ENCODE results near the gene MYO5B.

The MYO5B gene

DNA sequence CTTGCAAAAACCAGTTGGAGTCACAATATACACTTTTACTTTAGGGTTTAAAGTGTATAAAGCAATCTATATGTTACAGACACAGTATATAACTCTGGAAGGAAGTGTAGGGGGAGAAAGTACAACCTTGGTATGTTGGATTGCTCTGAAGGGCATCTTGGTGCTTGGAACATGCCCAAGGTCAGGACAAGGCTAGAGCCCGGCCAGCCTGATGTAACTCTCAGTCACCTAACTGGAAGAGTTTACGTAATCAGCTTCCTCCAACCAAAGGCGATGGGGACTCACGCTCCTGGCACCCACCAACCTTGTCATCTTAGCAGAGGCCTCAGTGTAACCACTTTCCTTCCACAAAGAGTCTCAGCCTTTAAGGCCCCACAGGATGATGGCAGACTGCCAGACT is 200.5 kb downstream of the MYO5B start:
- TF ChIP-seq POLR2A (IDR thresholded peaks at IDR 0.05; ENCODE audit: extremely low read depth, insufficient read length), result no peak
- TF ChIP-seq MYC (IDR thresholded peaks at IDR 0.05; ENCODE audit: low read depth, low read length), result no peak
- TF ChIP-seq, protein P1, sequence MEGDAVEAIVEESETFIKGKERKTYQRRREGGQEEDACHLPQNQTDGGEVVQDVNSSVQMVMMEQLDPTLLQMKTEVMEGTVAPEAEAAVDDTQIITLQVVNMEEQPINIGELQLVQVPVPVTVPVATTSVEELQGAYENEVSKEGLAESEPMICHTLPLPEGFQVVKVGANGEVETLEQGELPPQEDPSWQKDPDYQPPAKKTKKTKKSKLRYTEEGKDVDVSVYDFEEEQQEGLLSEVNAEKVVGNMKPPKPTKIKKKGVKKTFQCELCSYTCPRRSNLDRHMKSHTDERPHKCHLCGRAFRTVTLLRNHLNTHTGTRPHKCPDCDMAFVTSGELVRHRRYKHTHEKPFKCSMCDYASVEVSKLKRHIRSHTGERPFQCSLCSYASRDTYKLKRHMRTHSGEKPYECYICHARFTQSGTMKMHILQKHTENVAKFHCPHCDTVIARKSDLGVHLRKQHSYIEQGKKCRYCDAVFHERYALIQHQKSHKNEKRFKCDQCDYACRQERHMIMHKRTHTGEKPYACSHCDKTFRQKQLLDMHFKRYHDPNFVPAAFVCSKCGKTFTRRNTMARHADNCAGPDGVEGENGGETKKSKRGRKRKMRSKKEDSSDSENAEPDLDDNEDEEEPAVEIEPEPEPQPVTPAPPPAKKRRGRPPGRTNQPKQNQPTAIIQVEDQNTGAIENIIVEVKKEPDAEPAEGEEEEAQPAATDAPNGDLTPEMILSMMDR (IDR thresholded peaks at IDR 0.05; ENCODE audit: low read depth, low read length), result no peak
- TF ChIP-seq, protein P2, sequence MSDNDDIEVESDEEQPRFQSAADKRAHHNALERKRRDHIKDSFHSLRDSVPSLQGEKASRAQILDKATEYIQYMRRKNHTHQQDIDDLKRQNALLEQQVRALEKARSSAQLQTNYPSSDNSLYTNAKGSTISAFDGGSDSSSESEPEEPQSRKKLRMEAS (IDR thresholded peaks at IDR 0.05; ENCODE audit: low read depth, low read length), result no peak
- no peak for DNase-seq (ENCODE audit: low read depth)
- H3K4me3 ChIP-seq (ENCODE audit: low read depth, low read length), result no peak overlapping the region

DNA sequence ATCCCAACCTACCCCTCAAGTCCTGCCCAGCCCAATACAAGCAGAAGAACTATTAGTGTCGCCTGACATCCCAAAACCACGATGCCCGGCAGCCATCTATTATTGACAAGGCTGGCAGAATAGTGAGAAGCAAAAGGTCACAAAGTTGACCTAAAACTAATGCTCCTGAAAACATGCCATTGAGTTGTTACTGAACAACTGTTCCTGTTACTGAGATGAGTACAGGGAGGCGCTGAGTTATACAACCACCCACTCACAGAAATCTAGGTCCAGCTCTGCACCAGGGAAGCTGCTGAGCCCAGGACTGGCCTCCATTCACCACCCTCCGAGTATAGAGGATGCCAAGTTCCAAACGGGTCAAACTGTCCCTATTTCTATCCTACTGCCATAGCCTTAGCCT is 201.6 kb downstream of the MYO5B start:
- H3K4me3 ChIP-seq (ENCODE audit: low read depth, low read length), result no peak overlapping the region
- TF ChIP-seq POLR2A (IDR thresholded peaks at IDR 0.05; ENCODE audit: extremely low read depth, insufficient read length), result no peak
- TF ChIP-seq, protein P2 (IDR thresholded peaks at IDR 0.05; ENCODE audit: low read depth, low read length), result no peak
- TF ChIP-seq, protein P1 (IDR thresholded peaks at IDR 0.05; ENCODE audit: low read depth, low read length), result no peak
- TF ChIP-seq MYC (IDR thresholded peaks at IDR 0.05; ENCODE audit: low read depth, low read length), result no peak
- no peak for DNase-seq (ENCODE audit: low read depth)

DNA sequence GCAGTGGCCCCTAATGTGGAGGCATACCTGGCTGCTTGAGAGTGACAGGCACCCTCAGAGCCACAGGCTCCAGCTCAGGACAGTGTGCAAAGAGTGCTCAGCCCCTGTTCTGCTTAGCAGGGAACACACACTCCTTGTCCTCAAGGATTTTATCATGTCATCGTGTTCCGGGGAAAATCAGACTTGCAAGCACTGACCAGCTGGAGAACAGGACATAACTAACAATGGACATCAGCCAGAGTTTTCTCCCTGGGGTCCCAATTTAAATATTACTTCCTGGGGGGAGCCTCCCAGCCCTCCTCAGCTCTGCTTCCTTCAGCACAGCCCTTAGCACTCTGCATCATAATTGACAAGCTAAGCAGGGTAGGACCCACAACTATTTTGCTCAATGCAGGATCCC is 206.2 kb downstream of the MYO5B start:
- H3K4me3 ChIP-seq (ENCODE audit: low read depth, low read length), result no peak overlapping the region
- no peak for TF ChIP-seq POLR2A (IDR thresholded peaks at IDR 0.05; ENCODE audit: extremely low read depth, insufficient read length)
- TF ChIP-seq, protein P2 (IDR thresholded peaks at IDR 0.05; ENCODE audit: low read depth, low read length), result no peak
- TF ChIP-seq, protein P1 (IDR thresholded peaks at IDR 0.05; ENCODE audit: low read depth, low read length), result no peak
- no peak for TF ChIP-seq MYC (IDR thresholded peaks at IDR 0.05; ENCODE audit: low read depth, low read length)
- no peak for DNase-seq (ENCODE audit: low read depth)

DNA sequence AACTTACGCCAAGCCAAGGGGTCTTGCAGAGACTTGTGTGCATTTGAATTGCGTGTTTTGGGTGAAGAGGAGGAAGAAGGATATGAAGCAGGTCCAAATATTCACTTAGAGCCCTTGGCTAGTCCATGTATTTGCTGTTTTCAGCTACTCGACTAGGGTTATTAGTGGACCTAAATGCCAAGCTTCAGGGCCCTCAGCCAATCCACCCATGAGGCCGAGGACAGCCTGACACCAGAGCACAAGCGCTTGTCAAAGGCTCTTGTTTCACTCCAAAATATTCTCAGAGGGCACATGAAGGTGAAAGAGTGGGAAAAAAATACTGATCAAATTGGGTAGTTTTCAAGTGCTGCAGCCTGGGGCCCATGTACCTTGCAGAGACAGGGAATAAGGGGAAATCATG is 206.8 kb downstream of the MYO5B start:
- DNase-seq (ENCODE audit: low read depth), result peak; percentile 22
- no peak overlapping the region for H3K4me3 ChIP-seq (ENCODE audit: low read depth, low read length)
- TF ChIP-seq, protein P1 (IDR thresholded peaks at IDR 0.05; ENCODE audit: low read depth, low read length), result no peak
- TF ChIP-seq, protein P2 (IDR thresholded peaks at IDR 0.05; ENCODE audit: low read depth, low read length), result no peak
- TF ChIP-seq MYC (IDR thresholded peaks at IDR 0.05; ENCODE audit: low read depth, low read length), result no peak
- TF ChIP-seq POLR2A (IDR thresholded peaks at IDR 0.05; ENCODE audit: extremely low read depth, insufficient read length), result no peak

DNA sequence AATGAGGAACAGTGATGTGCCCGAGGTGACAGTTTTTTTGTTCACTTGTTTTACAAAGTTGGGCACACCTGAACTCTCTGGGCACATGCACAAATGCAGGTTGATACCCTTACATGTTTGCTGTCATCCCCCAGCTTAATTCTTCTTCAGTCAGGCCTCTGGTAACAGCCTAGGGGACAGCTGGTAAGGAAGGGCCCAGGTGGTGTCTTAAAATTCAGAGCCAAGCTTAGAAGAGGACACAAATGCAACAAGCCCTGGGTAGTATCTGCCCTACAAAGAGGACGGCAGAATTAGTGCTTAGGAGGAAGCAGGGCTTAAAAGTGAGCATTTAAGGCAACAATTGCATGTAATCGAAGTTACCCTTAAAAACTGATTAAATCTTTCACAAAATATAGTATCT is 209.7 kb downstream of the MYO5B start:
- no peak for DNase-seq (ENCODE audit: low read depth)
- H3K4me3 ChIP-seq (ENCODE audit: low read depth, low read length), result no peak overlapping the region
- TF ChIP-seq, protein P1 (IDR thresholded peaks at IDR 0.05; ENCODE audit: low read depth, low read length), result no peak

DNA sequence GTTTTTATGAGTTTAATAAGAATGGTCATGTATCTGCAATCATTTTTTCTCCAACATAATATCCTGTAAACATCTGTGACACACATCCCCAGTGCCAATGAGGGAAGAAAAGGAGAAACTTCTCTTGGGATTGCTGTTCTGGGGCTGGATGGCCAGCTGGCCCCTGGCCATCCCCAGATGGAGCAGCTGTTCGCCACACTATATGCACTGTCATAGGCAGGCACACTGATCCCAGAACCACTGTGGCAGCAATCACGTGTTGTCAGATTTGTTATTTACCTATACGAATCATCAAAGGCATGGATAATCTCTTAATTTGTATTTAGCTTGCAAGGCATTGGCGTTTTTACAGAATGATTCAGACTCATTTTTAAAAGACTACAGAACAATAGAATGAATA is 214.1 kb downstream of the MYO5B start:
- no peak overlapping the region for H3K4me3 ChIP-seq (ENCODE audit: low read depth, low read length)
- DNase-seq (ENCODE audit: low read depth), result no peak
- no peak for TF ChIP-seq MYC (IDR thresholded peaks at IDR 0.05; ENCODE audit: low read depth, low read length)
- TF ChIP-seq POLR2A (IDR thresholded peaks at IDR 0.05; ENCODE audit: extremely low read depth, insufficient read length), result no peak
- TF ChIP-seq, protein P1 (IDR thresholded peaks at IDR 0.05; ENCODE audit: low read depth, low read length), result no peak
- TF ChIP-seq, protein P2 (IDR thresholded peaks at IDR 0.05; ENCODE audit: low read depth, low read length), result no peak

Measured in NB4 (cell line).